Activated CD8-positive, alpha-beta memory T cell treated with anti-CD3 and anti-CD28 coated beads, Interleukin-2, amount 10 ng/mL, durations not matched to agents 7 days and 5 days (primary cell): ENCODE results near the gene CDK5R2. TPM values are rescaled to one million over a fixed set of nuclear protein-coding genes. Genes with fewer than 3 reads are reported as not detected.
A peak's percentile ranks its signal among the peaks of the same experiment; 100 is the strongest.

Experiments
- ATAC-seq: fragments of 150-1000 bp; cut with Tn5 transposase; one replicate; pipeline ENCODE4 v1.10.0; 2021; ENCODE audit warnings: moderate library complexity
- CTCF ChIA-PET: fragments of 350-600 bp; sonication (Branson Sonifier 250); formaldehyde crosslinking; loops from one replicate; lab custom pipeline; 2021; ENCODE audit warnings: antibody characterized with exemption; lab: Charles Lee
- DNase-seq: peaks from one replicate; pipeline ENCODE4 v3.0.0-alpha.2; 2020
- H3K27ac Mint-ChIP-seq: one replicate; pipeline ENCODE4 v1.8.0; 2021; ENCODE audit warnings: mild to moderate bottlenecking, mixed read lengths
- H3K27me3 Mint-ChIP-seq: one replicate; pipeline ENCODE4 v1.8.0; 2021; ENCODE audit warnings: mixed read lengths
- H3K36me3 Mint-ChIP-seq: one replicate; pipeline ENCODE4 v1.8.0; 2021; ENCODE audit warnings: mild to moderate bottlenecking, mixed read lengths
- H3K4me1 Mint-ChIP-seq: one replicate; pipeline ENCODE4 v1.8.0; 2021; ENCODE audit warnings: mixed read lengths
- H3K4me3 Mint-ChIP-seq: one replicate; pipeline ENCODE4 v1.8.0; 2021; ENCODE audit warnings: mild to moderate bottlenecking, moderate library complexity, mixed read lengths
- H3K9me3 Mint-ChIP-seq: one replicate; pipeline ENCODE4 v1.8.0; 2022; ENCODE audit warnings: low read depth, mixed read lengths
- total RNA-seq, 2 experiments: library from RNA; stranded (reverse); gene quantifications; one replicate each; pipeline ENCODE4 v1.2.3, GENCODE V29; 2021

The CDK5R2 gene
- total RNA-seq, 2 experiments from 2014 or later, result not detected

DNA sequence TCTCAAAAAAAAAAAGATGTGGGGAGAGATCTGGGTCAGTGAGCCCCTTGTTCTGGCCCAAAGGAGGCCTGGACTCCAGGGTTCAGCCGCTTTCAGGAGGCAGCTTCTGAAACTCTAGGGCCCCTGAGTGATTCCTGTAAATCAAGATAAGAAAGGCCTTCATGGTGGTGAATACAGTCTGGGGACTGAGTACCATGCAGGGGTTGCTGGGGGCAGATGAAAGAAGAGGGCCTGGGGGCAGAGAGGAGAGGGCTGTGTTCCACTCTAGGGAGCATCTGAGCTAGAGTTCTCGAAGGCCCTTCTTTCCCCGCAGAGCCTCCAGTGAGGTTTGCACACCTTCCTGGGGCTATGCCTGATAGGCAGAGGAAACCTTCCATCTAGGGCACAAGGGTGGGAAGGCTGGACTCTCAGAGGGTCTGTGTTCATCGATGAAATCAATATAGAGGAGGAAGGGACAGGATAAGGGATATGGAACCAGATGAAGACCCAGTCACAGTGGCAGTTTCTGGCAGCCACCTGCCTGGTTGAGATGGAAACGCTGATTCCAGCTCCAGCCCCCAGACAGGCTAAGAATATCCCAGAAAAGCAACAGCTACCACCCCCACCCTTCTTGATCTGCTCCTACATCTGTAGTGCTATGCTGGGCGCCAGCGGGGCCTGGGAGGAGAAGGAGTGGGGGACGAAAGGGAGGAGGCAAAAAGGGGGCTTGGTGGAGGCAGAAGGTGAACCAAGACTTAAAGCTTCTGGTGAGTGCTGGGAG is 4.7 kb upstream of the CDK5R2 start:
- ATAC-seq (no peak), DNase-seq (no peak)
- no peak overlapping the region for H3K4me3 Mint-ChIP-seq
- CTCF ChIA-PET, result interaction anchor here (0.7 to 2.6 kb wide), 2 partner anchors 25 to 79 kb away, joined by 3 to 6 read pairs; no protein-coding TSS in a partner anchor
- H3K27ac Mint-ChIP-seq, result no peak overlapping the region
- peaks cover 63% of the 10 kb centered on the region for H3K27me3 Mint-ChIP-seq
- peaks cover 5% of the 10 kb centered on the region for H3K4me1 Mint-ChIP-seq
- H3K9me3 Mint-ChIP-seq, result no peaks in the 10 kb centered on the region
- H3K36me3 Mint-ChIP-seq, result no peaks in the 10 kb centered on the region

GRCh38 chr2:218956039-218956438 is 3.4 kb upstream of the CDK5R2 start:
- no peaks in the 10 kb centered on the region for H3K9me3 Mint-ChIP-seq
- H3K27ac Mint-ChIP-seq, result no peak overlapping the region
- peaks cover 9% of the 10 kb centered on the region for H3K4me1 Mint-ChIP-seq
- DNase-seq (no peak), ATAC-seq (no peak)
- peaks cover under 1% of the 10 kb centered on the region for H3K36me3 Mint-ChIP-seq
- H3K27me3 Mint-ChIP-seq, result peaks cover 59% of the 10 kb centered on the region
- no peak overlapping the region for H3K4me3 Mint-ChIP-seq
- CTCF ChIA-PET, result no interaction called here

DNA sequence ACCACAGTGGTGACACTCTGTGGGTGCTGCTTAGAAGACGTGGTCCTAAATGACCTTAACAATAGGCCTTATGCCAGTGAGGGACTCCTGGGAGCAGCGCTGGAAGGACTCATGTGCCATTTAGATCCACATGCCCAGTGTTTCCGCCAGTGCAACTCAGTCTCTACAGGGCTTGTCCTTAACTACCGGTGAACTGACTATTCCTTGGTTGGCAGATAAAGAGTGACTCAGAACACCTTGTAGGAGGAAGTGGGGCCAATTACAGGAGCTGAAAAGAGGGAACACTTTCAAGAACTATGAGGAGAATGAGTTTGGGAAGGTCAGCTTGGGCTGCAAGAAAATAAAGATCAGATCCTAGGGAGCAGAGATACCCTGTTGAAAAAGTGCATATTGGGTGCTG is 1.8 kb upstream of the CDK5R2 start:
- peaks cover 12% of the 10 kb centered on the region for H3K4me1 Mint-ChIP-seq
- CTCF ChIA-PET, result interaction anchor here (1.0 to 2.5 kb wide), 4 partner anchors 15 to 101 kb away, joined by 3 to 17 read pairs (median 4); no protein-coding TSS in a partner anchor
- H3K4me3 Mint-ChIP-seq, result no peak overlapping the region
- no peaks in the 10 kb centered on the region for H3K9me3 Mint-ChIP-seq
- ATAC-seq (no peak), DNase-seq (peak; percentile 33)
- H3K27me3 Mint-ChIP-seq, result peaks cover 74% of the 10 kb centered on the region
- H3K27ac Mint-ChIP-seq, result no peak overlapping the region
- peaks cover 4% of the 10 kb centered on the region for H3K36me3 Mint-ChIP-seq

GRCh38 chr2:218958276-218958675 is 1.2 kb upstream of the CDK5R2 start:
- Mint-ChIP-seq H3K9me3 (no peaks in the 10 kb centered on the region), H3K36me3 (peaks cover 4% of the 10 kb centered on the region), H3K4me3 (no peak overlapping the region), H3K27me3 (peaks cover 76% of the 10 kb centered on the region), H3K27ac (no peak overlapping the region), H3K4me1 (peaks cover 12% of the 10 kb centered on the region)
- CTCF ChIA-PET, result interaction anchor here (1.1 to 2.5 kb wide), 3 partner anchors 17 to 24 kb away, joined by 3 to 17 read pairs (median 5); no protein-coding TSS in a partner anchor
- DNase-seq (peak; percentile 38), ATAC-seq (no peak)

GRCh38 chr2:218959761-218960308 is 369 bp downstream of the CDK5R2 start:
- CTCF ChIA-PET, result interaction anchor here (1.1 to 2.5 kb wide), 5 partner anchors 20 to 83 kb away, joined by 3 to 17 read pairs (median 3); no protein-coding TSS in a partner anchor
- H3K4me1 Mint-ChIP-seq, result peaks cover 12% of the 10 kb centered on the region
- ATAC-seq (no peak), DNase-seq (peak; percentile 38)
- no peaks in the 10 kb centered on the region for H3K9me3 Mint-ChIP-seq
- peaks cover 78% of the 10 kb centered on the region for H3K27me3 Mint-ChIP-seq
- no peak overlapping the region for H3K27ac Mint-ChIP-seq
- no peak overlapping the region for H3K4me3 Mint-ChIP-seq
- peaks cover 4% of the 10 kb centered on the region for H3K36me3 Mint-ChIP-seq

DNA sequence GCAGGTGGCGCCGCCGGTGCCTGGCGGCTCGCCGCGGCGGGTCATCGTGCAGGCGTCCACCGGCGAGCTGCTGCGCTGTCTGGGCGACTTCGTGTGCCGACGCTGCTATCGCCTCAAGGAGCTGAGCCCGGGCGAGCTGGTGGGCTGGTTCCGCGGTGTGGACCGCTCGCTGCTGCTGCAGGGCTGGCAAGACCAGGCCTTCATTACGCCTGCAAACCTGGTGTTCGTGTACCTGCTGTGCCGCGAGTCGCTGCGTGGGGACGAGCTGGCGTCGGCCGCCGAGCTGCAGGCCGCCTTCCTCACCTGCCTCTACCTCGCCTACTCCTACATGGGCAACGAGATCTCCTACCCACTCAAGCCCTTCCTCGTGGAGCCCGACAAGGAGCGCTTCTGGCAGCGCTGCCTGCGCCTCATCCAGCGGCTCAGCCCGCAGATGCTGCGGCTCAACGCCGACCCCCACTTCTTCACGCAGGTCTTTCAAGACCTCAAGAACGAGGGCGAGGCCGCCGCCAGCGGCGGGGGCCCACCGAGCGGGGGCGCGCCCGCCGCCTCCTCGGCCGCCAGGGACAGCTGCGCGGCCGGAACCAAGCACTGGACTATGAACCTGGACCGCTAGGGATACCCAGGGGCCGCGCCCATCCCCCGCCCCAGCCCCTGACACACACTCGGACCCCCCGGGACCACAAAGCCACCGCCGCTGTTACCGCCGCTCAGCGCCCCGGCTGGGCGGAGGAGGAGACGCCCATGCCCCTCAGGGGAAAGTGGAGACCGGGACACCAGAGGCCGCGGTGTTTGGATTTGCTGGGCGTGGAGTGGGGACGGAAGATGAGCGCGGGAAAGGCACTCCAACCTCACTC is 1.1 kb downstream of the CDK5R2 start:
- H3K36me3 Mint-ChIP-seq, result peaks cover 4% of the 10 kb centered on the region
- peaks cover 77% of the 10 kb centered on the region for H3K27me3 Mint-ChIP-seq
- H3K9me3 Mint-ChIP-seq, result no peaks in the 10 kb centered on the region
- H3K27ac Mint-ChIP-seq, result no peak overlapping the region
- peak overlapping the region; percentile 9 for H3K4me3 Mint-ChIP-seq
- ATAC-seq (no peak), DNase-seq (peak; percentile 35)
- CTCF ChIA-PET, result interaction anchor here (0.6 to 2.1 kb wide), 2 partner anchors 19 to 21 kb away, joined by 3 to 9 read pairs; no protein-coding TSS in a partner anchor
- peaks cover 12% of the 10 kb centered on the region for H3K4me1 Mint-ChIP-seq

DNA sequence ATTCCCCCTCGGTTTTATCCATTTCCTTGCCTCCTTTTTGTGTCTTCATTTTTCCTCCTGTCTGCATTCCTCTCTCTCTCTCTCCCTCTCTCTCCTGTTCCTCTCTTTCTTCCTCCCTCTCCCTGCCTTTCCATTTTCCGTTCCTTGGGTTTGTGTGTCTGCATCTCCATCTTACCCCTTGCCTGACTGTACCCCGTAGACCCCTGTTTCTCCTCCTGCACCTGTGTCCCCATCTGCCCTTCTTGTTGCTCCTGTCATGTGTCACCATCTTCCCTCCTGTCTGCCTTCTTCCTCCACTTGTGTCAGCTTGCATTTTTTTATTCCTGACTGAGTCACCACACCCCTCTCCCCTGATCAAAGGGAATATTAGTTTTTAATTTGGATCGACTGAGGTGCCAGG is 1.8 kb downstream of the CDK5R2 start:
- Mint-ChIP-seq H3K27me3 (peaks cover 80% of the 10 kb centered on the region), H3K4me1 (peaks cover 12% of the 10 kb centered on the region), H3K9me3 (no peaks in the 10 kb centered on the region), H3K4me3 (no peak overlapping the region), H3K27ac (no peak overlapping the region), H3K36me3 (peaks cover 4% of the 10 kb centered on the region)
- ATAC-seq (no peak), DNase-seq (no peak)
- CTCF ChIA-PET, result interaction anchor here (2.1 kb wide), 2 partner anchors 19 to 62 kb away, joined by 6 to 9 read pairs; no protein-coding TSS in a partner anchor

DNA sequence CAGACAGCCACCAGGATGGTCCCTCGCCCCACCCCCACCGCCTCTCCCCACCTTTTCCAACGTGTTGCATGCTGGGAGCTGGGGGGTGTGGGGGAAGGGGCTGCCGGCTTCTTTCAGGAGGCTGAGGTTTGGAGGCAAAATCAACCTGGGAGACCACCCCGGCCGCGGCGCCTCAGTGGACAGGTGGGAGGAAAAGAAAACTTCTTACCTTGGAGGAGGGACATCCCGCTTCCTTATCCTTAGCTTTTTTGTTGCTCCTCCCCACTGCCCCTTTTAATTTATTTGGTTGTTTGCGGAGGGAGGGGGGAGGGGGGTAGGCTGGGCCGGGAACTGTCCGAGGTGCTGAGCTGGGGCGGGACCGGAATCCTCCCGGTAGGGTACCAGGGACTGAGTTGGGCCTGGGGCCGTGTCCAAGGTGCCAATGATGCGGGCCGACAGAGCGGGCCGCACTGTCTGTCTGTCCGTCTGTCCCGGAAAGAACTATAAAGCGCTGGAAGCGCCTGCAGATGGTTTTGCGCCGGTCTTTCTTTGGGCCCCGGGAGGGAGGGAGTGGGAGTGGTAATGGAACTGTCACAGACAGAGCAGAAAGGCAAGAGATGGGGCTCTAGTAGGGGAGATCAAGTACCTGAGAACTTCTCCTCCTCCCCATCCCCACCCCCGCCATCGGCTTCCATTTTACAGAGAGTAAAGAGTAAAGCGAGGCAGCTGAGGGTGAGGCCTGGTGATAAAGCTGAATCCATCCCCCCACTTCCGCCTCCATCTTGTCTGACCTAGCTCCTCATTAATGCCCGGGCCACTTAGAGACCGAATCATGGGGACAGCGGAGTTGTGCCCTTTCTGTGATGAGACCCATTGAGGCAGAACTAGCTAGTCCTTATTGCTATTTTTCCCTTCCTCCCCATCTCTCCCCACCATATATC is 2.4 kb downstream of the CDK5R2 start:
- ATAC-seq, result no peak
- CTCF ChIA-PET, result interaction anchor here (2.1 kb wide), 2 partner anchors 18 to 63 kb away, joined by 6 to 9 read pairs; no protein-coding TSS in a partner anchor
- Mint-ChIP-seq H3K27ac (no peak overlapping the region), H3K36me3 (peaks cover 4% of the 10 kb centered on the region), H3K9me3 (no peaks in the 10 kb centered on the region), H3K27me3 (peaks cover 78% of the 10 kb centered on the region), H3K4me1 (peaks cover 12% of the 10 kb centered on the region), H3K4me3 (no peak overlapping the region)
- DNase-seq, result no peak

DNA sequence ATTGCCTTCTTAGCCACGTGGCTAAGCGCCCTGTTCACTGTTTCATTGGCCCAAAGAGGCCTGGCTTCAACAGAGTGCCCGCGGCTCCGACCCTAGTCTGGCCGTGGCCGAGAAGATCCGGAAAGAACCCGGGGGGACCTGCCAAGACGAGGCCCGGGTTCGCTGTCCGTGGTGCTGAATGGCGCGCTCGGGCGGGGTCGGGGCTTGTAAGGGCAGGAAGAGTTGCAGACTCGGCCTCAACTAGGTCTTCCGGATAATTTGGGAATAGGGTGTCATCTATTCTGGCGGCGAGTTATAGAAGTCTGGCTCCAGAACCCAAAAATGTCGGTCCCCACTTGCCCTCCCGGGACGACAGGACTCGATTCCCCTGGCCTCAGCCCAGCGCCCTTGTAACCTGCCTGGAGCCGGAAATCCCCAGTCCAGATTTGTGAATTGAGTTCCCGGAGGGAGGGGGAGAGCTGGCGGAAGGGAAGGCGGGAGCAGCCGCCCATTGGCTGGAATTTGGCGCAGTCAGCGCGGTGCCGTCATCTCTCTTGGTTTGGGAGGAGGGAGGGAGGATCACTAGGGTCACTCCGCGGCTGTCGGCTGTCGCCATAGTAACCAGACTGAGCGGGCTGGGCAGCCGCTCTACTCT is 3.5 kb downstream of the CDK5R2 start:
- peaks cover 70% of the 10 kb centered on the region for H3K27me3 Mint-ChIP-seq
- peaks cover 4% of the 10 kb centered on the region for H3K36me3 Mint-ChIP-seq
- H3K27ac Mint-ChIP-seq, result no peak overlapping the region
- peaks cover 12% of the 10 kb centered on the region for H3K4me1 Mint-ChIP-seq
- CTCF ChIA-PET, result interaction anchor here (1.1 to 2.1 kb wide), 2 partner anchors 17 to 64 kb away, joined by 4 to 6 read pairs; no protein-coding TSS in a partner anchor
- H3K4me3 Mint-ChIP-seq, result no peak overlapping the region
- DNase-seq (peak; percentile 72), ATAC-seq (no peak)
- no peaks in the 10 kb centered on the region for H3K9me3 Mint-ChIP-seq

- Mint-ChIP-seq H3K4me3 (no peak overlapping the region), H3K9me3 (no peaks in the 10 kb centered on the region), H3K27ac (no peak overlapping the region), H3K36me3 (peaks cover 4% of the 10 kb centered on the region), H3K27me3 (peaks cover 66% of the 10 kb centered on the region), H3K4me1 (peaks cover 12% of the 10 kb centered on the region)
- ATAC-seq (no peak), DNase-seq (no peak)
- CTCF ChIA-PET, result interaction anchor here (1.1 to 2.1 kb wide), 2 partner anchors 17 to 65 kb away, joined by 4 to 6 read pairs; no protein-coding TSS in a partner anchor
Observed at GRCh38 chr2:218963601-218964000, 4.1 kb downstream of the CDK5R2 start.

DNA sequence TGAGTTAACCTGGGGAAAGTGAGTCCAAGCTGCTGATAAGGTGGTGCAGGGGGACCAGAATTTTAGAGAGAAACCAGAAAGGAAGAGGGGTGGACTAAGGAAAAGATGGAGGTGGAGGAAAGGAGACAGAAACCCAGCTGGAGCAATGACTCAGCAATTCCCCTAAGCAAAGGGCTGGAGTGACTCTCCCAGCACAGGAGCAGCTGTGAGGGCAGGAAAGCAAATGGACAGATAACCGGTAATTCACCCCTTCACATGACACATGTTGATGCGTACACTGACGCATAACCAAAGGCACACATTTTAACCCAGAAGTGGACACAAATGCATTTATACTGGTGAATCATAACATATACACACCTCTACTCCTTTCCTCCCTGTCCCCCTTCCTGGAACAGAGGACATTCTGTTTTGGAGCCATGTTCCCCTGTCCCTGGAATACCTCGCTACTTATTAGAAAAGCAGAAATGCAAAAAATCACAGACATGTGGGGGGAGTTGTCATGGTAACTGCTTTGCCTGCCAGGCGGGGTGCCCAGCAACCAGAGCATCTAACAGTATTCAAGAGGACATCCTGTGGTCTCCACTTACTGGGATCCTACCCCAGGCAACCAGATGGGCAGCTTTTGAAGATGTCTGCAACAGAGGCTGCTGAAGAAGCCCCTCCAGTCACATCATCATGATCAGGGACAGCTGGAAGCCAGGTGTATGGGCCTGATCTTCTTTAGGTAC is 4.7 kb downstream of the CDK5R2 start:
- CTCF ChIA-PET, result interaction anchor here (1.1 to 1.9 kb wide), 4 partner anchors 12 to 94 kb away, joined by 3 to 5 read pairs (median 4); no protein-coding TSS in a partner anchor
- Mint-ChIP-seq H3K27ac (no peak overlapping the region), H3K27me3 (peaks cover 63% of the 10 kb centered on the region), H3K4me1 (peaks cover 9% of the 10 kb centered on the region), H3K36me3 (peaks cover 4% of the 10 kb centered on the region), H3K9me3 (no peaks in the 10 kb centered on the region), H3K4me3 (no peak overlapping the region)
- DNase-seq (no peak), ATAC-seq (no peak)
